Activated T-cell treated with anti-CD3 and anti-CD28 coated beads for 4 hours (primary cell): ENCODE results near the gene BMP6.
"Not testable (repeated sequence)": the region's sequence is repeated elsewhere in the genome, so short reads cannot be mapped to it uniquely, and the experiment has no call there.

ENCODE experiments used
- DNase-seq: peaks from one replicate; pipeline ENCODE4 v3.0.0-alpha.2; 2020

The BMP6 gene

GRCh38 chr6:7891078-7891872 is 165.4 kb downstream of the BMP6 start:
- DNase-seq: no peak

GRCh38 chr6:7892367-7892766 is 166.5 kb downstream of the BMP6 start:
- not testable (repeated sequence) for DNase-seq

DNA sequence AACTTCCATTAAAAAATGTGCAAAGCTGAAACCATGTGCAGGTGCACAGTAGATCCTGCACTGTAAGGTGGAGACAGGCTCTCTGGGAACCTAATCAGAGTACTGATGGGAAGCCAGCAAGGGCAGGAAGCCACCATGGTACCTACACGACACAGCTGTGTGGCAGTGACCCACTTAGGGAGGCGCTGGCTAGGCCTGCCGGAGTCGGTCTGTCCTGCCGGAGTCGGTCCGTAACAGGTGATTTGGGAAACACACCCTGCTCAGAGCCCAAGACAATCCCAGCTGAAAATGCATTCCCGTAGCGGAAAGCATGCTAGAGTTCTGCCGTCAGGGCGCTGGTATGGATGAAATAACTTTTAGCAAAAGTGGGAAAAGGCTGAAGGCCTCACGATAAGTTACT is 167.4 kb downstream of the BMP6 start:
- no peak for DNase-seq

DNA sequence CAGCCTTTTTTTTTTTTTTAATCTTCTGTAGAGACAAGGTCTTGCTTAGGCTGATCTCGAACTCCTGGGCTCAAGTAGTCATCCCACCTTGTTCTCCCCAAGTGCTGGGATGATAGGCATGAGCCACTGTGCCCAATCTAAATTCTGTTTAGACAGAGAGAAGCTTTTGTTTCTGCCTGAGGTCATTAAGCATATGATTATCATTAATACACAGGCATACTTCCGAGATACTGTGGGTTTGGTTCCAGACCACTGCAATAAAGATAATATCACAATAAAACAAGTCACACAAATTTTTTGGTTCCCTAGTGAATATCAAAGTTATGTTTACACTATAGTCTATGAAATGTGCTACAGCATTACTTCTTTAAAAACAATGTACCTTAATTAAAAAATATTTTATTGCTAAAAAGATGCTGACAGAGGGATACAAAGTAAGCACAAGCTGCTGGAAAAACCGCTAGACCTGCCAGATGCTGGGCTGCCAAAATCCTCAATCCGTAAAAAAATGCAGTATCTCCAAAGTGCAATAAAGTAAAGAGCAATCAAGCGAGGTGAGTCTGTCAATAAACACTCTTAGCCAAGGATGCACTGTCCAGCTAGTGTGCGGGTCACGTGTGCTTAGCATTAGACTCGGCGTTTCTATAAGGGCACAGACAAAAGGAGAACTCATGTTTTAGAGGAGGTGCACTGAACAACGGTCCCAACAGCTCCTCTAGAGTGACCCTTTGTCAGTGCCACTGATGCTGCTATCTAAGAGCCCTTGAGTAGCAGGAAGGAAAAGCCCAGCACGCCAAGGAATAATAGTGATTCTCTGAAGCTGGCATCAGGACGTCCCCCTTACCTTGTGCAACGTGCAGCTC is 168.6 kb downstream of the BMP6 start:
- DNase-seq: no peak

DNA sequence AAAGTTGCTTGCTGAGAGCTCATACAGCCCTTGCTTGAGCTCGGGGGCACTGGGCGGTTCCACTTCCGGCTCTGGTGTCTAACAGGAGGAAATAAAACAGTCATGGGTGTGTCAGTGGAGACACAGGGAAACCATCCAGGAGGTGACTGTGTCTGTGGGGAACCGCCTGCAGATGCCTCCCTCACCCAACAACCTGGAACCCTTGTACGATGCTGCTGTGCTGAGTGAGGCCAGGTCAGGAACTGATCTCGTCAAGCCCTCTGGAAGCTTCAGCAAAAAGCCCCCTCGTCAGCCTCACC is 169.2 kb downstream of the BMP6 start:
- DNase-seq: no peak

DNA sequence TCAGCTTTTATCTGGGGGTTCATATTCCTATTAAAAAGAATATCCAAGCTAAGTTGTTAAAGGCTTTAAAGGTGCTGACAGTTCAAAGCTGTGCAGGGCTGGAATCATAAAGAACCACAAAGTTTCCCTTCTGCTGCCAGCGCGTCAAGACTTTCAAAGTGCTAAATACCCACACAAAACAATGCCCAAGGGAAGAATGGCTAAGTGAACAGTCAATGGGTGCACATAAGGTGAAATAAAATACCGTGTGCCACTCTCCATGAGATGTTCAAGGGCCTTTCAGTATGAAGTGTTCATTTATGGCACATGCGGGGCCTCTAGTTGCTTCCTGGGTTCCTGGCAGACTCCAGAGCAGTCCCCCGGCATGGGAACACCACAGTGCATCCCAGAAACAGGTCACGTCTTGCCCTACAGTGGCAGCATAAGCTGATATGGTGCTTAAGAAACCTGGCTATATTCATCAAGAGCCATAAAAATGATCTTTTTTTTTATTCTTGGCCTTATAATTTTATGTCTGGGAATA is 170.6 kb downstream of the BMP6 start:
- DNase-seq: no peak

DNA sequence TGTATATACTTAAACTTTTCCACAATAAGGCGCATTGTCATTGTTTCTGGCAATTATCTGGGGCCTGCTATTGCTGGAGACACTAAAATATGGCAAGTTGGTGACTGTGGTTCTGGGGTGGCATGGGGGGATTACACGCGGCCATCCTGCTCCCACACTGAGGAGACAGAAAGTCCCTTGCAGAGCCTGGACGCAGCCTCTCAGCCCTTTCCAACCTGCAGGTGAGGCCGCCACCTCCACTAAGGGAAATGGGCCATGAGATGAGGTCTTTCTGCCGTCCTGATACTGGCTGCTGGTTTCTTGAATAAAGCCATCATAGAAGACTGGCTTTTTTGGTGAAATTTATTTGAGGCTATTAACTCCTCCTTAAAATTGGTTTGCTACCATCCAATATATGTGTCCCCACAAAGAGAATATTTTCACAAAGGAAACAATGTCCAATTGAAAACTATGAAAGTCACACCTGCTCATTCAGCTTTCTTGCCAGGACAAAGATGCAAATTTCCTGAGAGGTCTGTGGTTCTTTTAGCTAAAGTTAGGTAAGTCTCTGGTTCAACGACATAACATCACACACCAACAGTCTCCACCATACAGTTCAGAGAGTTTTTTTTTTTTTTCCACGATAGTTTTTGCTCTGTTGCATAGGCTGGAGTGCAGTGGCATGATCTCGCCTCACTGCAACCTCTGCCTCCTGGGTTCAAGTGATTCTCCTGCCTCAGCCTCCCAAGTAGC is 171.7 kb downstream of the BMP6 start:
- DNase-seq: no peak

- not testable (repeated sequence) for DNase-seq
Measured at GRCh38 chr6:7898193-7898586, 172.3 kb downstream of the BMP6 start.

DNA sequence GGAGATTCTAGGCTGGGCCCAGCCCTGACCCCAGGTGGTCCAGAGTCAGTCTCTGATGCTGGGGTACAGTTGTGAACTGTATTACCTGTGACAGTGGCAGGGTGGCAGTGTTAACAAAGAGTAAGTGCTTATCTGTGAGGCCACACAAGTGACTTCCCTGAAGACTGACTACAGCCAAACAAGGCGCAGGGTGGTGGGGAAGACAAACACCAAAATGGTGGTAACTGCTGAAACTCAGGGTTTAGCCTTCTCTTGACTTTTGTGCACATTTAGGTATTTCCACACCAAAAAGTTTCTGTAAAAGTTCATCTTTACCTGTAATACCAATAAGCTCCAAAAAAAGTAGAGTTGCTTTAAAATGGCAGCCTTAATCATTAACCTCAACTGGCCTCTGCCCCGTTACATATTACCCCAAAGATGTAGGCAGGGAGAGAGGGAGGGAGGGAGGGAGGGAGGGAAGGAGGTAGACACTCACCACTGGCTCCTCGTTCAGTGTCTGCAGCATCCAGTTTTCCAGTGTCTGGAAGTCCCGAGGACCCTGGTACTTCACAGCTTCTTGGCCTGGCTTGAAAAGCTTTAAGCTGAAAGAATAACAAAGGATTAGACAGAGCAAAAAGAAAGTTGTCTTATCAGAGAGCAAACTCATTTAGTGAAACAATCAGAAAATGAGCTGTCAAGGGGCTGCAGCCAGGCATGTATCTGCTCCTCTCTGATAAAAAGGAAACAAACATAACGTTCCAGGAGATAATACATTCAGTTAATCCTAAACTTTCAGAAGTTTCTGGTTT is 173.4 kb downstream of the BMP6 start:
- no peak for DNase-seq

DNA sequence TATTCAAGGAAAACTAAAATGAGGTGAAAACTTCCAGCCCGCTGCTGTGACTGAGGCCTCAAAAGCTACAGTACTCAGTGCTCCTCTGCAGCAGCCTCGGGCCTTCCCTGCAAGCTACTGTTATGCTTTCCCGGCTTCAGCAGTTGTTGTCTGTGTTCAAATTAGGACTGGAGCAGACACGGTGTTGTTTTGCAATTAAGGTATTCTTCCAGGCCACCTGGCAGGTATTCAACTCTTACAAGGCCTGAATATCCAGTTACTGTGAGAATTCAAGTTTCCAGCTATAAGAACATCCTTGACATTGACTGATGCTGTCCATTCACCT is 174.0 kb downstream of the BMP6 start:
- DNase-seq: no peak

DNA sequence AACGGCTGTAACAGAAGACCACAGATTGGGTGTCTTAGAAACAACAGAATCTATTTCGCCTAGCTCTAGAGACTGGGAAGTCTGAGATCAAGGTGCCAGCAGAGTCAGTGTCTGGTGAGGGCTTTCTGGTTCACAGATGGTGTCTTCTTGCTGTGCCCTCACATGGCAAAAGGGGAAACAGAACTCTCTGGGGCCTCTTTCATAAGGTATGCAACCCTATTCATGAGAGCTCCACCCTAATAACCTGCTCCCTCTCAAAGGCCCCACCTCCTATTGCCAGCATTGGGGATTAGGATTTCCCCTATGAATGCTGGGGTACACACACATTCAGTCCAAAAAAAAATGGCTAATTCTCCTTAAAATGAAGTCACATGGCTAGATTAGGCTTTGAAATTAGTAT is 174.7 kb downstream of the BMP6 start:
- DNase-seq: no peak

DNA sequence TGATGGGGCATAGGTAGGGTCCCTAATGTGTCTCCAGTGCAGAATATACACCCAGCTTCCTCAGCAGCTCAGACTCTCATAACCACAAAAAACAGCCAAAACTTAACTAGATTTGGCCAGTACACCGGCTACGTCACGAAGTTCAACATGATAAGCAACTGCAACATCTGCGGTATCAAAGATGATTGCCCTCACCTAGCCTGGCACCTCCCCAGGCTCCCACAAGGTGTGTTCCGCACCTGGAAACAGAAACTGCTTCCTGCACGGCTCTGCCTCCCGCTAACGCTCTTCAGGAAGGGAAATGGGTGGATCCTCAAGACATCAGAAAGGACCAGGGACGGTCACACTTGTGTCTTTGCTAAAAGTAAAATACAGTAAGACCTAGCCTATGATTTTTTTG is 175.2 kb downstream of the BMP6 start:
- no peak for DNase-seq

DNA sequence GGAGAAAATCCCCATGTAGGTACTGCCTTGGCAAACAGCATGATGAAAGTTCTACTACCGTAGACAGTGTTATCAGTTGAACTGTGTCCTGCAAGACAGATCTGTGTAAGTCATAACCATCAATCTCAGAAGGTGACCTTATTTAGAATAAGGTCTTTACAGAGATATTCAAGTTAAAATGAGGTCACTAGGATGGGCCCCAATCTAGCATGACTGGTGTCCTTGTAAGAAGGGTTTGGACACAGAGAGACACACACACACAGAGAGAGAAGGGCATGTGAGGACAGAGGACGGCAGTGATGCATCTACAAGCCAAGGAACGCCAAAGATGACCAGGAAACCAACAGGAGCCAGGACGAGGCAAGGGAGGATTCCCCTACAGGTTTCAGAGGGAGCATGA is 175.9 kb downstream of the BMP6 start:
- DNase-seq: no peak

- no peak for DNase-seq
Measured at GRCh38 chr6:7902221-7902620, 176.3 kb downstream of the BMP6 start.

DNA sequence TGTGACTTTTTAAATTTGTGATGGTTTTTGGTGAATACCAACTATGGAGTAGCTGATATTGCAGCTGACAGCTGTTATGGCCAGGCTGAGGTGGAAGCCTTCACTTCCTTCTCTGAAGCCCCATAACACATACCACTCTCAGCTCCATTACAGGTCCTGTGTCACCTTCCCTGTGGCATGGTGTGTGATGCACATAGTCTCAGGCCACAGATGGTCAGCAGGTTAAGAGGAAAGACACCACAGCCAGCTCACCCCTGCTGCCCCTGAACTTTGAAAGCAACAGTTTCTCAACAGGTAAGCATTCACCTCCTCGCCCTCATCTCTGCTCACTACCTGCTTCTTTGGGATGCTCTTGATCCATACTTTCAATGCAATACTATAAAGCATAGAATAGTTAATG is 177.0 kb downstream of the BMP6 start:
- no peak for DNase-seq

DNA sequence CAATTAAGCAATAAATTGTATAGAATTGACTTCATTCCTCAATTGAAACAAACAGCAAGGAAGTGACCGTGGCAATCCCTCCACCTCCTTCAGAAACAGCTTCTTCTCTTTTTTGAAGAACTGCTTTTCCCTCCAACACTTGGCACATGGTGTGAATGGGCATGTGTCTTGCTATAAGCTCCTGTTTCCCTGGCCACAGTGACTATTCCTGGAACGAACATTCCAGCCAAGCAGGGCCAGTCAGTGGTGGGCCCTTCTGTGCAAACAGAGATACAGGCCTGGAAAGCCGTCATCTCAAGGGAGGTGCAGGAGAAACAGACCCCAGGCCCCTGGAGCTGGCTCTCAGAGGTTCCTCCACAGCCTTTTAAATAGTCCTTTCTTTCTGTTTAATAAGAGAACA is 177.8 kb downstream of the BMP6 start:
- no peak for DNase-seq

GRCh38 chr6:7904654-7905319 is 178.9 kb downstream of the BMP6 start:
- no peak for DNase-seq

DNA sequence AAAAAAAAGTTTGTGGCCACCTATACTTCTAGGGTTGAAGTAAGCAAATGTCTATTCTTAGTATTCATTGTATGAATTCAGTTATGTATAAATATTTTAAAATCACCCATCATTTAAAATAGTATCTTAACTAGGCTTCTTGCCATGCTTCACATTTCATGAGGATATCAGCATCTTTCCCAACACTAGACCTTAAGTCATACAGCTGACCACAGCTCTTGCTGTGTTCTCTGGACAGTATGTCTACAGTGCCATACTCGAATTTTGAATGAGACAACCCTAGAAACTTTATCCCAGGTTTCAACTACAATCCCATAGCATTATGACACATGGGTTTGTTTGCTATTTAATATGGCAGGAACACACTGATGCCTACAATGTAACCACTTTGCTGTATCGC is 179.5 kb downstream of the BMP6 start:
- DNase-seq: no peak

DNA sequence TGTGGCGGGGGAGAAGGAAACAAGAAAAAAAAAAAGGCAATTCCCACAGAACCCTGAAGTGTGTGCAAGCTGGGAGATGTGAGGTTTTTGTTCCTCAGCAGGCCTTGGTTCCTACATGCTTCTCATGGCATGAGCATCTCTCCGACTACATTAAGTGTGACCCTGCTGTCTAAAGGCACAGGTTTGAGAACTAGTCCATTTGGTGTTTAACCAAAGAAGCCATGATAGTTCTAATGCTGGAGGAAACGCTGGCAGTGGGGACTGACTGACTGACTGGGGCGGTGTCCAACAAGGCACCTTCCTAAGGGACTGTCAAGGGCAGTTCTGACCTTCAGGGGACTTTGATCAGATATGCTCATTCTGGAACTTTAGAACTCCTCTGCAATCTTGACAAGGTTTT is 180.8 kb downstream of the BMP6 start:
- DNase-seq: no peak

DNA sequence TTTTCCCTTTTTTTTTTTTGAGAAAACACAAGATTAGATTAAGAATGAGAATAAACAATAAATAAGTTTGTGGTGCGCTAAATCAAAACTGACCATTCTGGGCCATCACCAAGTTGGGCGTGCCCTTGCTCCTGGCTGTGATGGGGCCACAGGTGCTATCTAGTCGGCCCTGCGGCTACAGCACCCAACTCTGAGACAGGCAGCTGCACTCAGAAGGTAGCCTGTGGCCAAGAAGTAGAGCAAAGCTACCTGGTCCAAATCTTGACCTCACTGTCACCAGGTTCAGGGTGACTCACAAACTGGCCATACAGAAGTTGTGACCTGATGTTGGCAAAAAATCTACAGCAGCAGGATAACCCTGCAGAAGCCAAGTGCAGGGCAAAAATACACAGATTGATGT is 181.3 kb downstream of the BMP6 start:
- DNase-seq: no peak

DNA sequence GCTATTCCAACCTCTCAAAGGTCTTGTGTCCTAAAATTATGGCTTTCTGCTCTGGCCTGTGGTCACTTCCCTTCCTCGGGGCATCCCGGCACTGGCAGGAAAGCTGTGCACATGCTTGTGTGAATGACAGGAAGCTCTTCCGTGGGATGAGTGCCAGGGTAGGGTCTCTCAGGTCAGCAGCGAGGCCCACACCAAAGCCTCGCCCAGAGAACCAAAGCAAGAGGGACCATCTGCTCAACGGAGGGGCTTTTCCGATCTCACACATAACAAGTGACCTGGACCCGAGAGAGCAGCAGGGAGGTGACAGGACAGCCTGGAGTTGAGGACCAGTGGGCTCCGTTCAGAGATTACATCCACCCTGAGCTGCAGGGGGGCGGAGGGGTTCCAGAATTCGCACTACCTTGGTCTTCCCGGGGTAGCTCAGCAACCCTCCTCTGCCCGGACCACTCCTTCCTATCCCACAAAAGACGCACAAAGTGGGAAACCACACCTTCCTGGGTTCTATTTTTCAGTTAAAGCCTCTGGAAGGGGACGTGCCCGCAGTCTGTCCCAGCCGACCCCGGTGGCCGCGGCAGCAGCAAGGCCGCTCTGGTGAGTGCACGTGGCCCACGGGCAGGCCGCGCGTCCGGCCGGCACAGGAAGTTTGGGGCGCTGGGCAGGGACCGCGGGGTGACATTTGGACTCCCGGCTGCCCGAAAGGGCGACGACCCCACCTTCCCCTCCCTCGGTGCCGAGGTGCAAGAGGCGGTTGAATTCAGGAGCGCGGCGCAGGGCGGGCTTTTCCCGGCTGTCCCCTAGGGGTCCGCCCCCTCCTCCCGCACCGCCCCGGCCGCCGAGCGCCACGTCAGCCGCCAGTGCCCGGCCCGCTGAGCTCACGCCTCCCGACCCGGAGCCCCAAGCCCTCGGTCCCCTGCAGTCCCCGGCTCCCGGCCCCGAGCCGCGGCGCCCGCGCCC is 183.7 kb downstream of the BMP6 start:
- DNase-seq: no peak
